Activated T-cell treated with anti-CD3 and anti-CD28 coated beads, Interleukin-2, amount 50 U/mL, for 1 hour (primary cell): ENCODE results near the gene GBX1.

Source experiments
- DNase-seq: peaks from one replicate; pipeline ENCODE4 v3.0.0-alpha.2; 2020

Gene GBX1

DNA sequence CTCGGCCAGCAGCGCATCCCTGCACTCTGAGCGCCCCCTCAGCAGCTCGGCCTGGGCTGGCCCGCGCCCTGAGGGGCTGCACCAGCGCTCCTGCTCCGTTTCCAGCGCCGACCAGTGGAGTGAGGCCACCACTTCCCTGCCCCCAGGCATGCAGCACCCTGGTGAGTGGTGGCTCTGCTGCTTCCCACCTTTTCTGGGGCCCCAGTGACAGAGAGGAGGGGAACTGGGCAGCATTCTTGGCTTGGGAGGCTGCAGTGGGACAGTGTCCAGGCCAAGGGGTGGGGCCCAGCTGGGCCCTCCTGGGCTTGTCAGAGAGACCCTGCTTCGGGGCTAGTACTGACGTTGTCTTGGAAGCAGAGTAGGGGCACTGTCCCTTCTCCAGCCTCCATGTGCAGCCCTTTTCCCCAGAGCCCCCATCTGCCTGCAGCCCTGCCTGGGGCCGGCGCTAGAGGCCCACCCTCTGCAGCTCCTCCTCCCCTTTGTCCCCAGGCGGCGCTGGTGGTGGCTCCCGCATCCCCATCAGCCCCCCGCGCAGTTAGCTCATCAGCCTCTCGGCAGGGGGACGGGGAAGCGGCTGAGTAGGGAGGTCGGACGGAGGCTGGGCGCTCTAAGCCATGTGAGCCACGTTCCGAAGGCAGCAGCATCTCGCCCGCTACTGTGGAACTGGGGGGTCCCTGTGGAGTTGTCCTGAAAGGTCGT, 29.2 kb downstream of the GBX1 start:
- DNase-seq: peak; percentile 13

DNA sequence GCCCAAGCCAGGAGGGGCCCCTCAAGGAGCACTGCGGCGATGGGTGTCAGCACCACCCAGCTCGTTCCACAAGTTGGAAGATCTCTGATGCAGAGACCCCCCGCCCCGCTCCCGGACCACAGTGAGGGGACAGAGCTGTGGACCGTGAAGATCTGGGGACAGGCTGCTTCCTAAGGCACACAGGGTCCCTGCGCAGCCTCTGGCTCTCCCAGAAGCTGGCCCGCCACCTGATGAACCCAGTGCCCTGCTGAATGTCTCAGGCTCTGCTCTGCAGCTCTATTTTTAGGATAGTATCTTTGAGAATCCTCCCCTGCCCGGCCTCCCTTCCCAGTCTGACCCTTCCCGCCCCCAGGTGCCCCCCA, 29.7 kb downstream of the GBX1 start:
- DNase-seq: peak; percentile 8

DNA sequence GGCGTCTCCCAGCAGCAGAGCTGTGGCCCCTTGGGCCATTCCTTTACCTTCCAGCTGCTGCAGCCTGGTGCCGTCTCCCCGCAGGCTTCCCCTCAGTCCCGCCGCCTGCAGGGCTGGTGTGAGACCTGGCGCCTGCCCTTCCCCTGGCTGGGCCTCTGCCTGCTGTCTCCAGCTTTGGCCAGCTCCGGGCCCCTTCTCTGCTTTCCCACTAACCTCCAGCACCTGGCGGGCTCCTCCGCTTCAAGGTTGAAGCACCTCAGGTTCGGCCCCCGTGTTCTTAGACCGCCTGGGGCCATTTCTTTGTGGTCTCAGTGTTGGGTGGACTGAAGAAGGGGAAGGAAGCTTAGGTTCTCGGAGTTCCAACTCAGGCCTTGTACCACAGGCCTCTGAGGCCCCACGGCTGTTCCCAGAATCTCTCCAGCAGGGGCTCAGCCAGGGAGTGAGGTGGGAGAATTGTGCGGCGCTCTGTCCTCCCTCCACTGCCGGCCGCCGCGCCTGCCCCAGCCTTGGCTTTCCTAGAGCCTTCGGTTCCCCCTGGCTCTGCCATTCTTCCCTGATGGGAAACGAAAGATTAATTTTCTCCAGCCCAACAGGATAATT, 30.3 kb downstream of the GBX1 start:
- peak; percentile 11 for DNase-seq

DNA sequence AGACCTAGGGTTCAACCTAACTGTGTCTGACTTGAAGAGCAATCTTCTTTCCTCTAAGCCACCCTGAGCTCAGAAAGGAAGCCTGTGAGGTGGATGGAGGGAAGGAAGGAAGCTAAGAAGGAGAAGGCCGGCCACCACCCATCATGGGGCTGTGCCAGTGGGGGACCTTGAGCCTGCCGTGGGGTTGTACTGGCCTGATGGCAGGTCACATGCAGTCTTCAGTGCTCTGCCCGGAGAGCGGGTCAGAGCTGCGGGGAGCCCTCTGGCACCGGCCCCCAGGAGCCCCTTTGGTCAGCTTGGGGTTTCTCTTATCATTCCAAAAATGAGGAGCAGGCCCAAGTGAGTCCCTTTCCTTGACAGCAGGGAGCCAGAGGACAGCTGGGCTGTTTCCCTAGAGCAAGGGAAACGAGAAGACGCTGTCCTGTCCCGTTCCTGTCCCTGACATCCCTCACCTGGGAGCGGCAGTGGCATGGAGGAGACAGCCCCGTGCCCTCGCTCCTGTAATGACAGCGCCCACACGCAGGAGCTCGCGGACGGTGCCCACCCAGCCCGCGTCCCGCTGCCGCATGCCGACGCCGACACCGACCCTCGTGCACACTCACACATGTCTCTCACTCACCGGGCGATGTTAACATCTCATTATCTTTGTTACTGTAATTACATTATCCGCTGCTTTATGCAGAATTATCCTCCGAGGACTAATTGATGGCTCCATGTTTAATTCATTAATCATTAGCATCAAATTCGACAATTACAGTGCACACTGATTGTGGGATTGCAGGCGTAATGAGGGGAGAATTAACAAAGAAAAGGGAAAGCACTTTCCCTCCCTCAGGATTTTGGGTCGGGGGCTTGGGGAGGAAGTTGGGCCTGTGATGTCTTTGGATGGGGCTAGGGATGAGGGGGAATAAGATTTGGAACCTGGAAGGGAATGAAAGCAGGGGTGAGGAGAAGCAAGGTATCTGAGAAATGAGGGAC, 31.3 kb downstream of the GBX1 start:
- no peak for DNase-seq

DNA sequence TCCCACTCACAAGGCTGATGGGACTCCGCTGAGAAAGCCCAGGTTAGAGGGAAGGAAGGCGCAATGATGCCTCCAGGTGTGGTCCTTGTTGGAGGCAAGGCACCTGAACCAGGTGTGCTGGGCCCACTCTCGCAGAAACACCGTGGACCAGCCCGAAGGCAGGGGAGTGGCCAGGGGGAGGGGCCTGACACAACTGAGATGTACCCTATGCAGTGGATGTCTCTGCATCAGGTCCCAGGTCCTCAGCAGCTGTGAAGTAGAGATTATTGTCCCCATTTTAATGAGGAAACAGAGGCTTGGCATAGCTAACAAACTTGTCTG, 32.0 kb downstream of the GBX1 start:
- no peak for DNase-seq

DNA sequence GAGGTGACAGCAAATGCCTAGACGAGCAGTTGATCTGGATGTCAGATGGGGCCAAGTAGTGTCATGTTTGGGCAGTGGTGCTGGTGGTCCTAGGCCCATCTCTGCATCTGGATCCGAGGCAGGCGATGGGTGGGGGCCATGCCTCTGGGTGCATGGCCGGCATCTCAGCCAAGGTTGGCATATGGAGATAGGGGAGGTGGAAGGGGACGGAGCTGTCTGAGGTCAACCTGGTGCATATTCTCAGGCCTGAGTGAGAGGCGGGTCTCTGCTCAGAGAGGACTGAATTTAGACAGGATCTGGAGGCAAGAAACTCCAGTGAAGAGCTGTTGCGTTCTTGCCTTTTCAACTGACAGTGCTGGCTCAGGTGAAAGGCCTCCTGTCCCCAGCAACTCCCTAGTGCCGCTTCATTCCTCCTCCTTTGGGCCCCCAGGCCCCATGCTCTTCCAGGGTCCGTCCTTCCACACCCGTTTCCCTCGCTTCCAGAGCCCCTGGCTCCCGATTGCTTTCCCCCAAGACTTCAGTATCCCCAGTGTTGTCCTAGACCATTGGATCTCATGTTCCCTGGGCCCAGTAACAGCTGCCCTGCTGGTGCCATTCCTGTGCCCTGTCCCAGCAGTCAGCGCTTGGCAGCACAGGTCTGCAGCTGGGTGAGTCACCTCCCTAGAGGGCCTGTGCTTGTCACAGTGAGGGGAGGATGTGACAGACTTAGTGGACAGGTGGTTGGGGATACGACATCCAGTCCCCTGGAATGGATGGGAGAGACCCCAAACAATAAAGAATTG, 32.6 kb downstream of the GBX1 start:
- no peak for DNase-seq

DNA sequence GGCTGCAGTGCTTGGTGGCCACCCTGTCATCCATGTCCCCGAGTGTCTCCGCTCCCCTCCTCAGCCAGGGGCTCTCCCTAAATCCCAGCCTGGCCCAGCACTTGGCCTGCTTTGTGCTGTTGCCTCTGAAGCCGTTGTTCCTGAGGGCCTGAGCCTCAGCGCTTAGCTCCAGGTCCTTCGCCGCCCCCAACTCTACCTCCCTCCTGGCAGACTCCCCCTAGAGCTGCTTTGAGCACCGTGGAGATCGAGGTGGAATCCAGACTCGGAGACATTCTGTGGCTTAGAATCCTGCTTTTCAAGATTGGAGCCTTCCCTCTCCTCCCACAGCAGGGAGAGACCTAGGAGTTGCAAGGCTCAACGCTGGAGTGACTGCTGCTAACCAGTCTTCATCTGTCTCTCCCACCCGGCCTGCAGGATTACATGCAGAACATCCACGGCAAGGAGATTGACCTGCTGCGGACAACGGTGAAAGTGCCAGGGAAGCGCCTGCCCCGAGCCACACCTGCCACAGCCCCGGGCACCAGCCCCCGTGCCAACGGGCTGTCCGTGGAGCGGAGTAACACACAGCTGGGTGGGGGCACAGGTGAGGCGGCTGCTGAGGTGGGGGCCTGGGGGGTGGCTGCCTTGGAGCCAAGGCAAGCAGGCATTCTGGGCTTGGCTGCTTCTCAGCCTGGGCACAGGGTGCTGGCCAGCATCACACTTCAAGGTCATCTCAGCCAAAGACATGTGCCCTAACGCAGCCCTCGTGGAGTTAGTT, 33.3 kb downstream of the GBX1 start:
- DNase-seq: no peak

DNA sequence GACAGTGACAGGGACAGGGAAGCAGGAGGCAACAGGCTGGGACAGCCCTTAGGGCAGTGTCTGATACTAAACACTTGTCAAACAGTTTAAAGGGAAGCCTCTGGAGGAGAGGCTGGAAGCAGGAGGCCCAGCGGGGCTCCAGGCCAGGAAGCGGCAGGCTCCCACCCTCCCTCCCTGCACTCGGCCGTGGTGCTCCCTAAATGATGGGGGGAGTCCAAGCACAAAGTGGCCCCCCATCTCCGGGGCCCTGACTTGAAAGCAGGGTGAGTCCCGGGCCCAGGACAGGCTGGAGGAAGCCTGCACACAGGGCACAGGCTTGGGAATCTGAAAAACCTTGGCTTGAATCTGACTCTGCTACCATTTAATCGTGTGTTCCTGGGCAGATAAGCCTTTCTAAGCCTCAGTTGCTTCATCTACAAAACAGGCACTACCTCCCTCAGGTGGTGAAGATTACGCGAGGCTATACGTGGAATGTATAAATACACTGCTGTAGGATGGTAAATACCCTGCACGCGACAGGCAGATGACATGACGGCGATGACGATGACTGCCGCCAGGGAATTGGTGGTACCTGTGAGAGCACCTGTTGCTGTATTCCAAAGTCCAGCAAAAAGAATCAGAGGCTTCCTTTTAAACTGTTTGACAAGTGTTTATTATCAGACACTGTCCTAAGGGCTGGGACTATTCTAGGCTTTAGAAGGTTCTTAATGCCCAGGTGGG, 34.1 kb downstream of the GBX1 start:
- no peak for DNase-seq

DNA sequence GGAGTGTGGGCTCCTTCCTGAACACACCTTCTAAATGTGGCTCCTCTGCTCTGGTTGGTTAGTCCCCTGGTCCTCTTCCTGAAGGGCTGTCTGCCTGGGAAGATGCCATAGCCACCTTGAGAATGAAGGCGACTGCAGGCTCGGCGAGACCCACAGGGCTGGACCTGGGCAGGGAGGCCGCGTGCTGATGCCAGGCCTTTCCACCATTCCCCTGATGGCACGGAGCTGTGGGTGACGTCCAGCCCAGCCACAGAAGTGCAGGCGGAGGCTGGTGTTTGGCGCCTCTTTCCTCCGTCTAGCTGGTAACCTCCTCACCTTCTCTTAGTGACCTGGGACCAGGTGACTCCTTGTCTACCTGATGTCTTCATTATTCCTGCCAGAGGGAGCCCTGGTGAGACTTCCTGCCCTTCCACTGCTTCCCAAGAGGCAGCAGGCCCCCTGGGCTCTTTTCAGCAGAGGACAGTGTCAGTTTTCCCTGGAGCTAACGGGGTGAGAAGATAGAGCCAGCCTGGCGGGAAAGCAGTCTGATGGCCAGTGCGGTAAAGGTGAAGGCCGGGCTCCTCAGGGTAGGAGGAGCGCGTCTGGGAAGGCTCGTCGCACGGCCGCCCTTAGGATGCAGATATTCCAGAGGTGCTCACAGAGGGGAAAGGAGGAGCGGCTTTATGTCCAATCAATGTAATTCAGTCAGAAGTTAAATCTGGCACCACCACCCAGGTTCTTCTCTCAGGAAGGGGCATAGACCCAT, 34.9 kb downstream of the GBX1 start:
- no peak for DNase-seq

DNA sequence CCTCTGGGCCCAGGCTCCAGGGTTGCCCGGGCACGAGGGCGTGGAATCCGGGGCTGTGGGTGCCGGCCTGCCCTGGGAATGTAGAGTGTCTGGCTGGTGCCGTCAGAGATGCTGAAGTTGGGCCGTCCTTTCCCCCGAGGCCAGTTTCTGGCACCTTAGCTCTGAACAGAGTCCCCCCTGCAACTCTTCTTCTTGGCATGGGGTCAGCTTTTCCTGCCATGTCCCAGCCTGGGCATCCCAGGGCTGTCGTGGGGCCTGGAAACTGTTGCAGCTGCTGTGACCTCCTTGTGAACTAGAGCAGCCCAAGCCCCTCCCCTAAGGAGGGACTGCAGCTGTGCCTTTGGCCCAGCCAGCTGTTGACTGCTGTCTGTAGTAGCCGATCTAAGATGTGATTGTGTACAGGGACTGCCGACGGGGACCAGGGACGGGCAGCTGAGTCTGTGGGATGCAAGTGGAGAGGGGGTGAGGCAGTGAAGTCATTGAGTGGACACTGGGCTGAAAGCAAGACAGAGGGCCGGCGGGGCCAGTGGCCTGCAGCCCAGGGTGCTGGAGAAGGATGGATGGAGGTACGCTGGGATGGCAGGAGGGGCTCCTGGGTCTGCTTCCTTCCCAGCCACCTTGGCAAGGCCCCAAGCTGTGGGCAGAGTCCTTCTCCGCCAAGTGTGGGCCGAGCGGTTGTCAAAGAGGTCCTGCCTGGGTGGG, 35.8 kb downstream of the GBX1 start:
- DNase-seq: no peak

DNA sequence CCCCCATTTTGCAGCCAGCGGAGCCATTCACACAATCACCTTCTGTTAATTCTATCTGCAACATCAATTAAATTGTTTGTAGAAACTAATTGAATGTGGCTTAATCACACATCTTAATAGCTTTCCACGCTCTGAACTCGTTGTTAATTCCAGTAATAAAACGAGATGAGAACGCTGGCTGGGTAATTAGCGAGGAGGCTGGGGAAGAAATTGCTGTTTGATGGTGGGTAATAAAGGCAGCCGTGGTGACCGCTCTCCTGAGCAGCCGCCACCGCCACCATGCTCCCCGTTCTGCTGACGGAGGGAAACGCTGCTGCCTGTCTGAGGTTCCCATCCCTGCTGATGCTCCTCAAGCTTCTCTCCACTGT, 36.3 kb downstream of the GBX1 start:
- no peak for DNase-seq

DNA sequence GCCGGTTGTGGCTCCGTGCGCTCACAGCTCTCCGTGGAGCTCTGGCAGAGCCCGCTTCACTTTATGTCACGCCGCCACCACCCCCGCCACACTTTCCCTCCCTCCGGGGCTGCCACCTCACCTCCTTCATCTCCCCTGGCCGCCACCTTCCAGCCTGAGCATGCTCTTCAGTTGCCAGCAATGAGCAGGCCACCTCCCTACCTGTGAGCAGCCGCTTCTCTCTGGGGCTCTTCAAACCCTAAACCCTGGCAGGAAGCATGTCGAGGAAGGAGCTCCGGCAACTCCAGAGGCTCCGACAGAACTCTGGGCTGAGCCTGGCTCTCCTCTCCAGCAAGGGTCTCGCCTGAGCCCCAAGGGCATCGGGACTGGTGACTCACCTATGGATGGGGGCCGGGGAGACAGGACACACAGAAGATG, 36.7 kb downstream of the GBX1 start:
- no peak for DNase-seq

DNA sequence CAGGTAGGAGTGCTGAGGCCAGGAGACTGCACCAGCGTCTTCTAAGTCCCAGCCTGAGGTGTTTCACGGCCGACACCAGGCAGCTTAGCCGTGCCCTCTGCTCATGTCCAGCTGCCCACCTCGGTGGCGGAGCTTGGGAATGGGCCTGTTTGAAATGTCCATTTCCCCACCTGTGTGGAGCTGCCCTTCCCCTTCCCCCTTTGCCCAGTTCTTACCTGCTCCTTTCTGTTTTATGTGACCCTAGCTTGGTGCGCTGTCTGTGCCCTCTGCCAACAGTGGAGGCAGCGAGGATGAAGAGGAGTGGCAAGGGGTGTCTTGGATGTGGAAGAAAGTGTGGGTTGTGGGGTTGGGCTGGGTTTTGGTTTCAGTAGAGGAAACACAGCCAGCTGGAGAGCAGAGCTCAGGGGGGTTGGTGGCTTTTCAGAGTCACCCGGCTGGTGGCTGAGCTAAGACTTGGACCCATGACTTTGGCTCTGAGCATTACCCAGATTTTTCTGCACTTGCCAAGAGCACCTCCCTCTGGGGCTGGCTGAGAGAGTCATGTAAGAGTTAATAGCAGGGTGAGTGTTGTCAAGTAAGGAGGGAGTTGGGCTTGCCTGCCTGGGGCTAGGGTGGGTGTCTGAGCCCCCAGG, 37.4 kb downstream of the GBX1 start:
- no peak for DNase-seq

DNA sequence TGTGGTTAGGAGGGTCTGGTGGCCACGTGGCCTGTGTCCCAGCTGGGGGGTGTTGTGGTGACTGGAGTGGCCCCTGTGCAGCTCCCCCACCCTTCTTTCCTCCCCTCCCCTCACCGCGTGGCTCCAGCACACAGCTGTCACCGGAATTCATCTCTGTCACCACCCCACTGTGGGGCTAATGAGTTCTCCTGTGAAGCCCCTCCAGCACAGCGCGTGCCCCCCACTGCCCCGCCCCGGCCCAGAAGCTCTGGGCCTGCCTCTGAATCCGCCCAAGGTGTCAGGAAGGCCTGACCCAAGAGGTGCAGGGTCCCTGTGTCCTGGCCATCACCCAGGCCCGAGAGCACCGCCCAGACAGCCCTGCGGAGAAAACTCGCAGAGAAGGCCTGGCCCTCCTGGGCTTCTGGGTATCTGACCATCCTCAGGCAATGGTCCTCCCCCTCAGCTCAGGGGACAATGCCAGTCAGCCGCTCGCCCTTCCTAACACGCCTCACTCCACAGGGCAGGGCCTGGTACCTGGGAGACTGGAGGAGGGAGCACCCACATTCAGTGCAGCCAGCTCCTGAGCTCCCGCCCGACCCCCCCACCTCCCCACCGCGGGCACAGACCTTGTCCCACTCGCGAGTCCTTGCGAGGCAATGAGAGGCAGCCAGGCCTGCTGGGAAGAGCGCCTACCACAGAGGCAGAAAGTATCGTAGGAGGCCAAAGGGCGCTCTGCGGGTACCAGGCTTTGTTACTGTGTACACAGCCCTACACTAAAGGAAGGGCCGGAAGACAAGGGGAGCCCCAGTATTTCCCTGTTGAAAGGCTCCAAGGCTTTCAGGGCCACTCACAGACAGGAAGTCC, 38.2 kb downstream of the GBX1 start:
- no peak for DNase-seq

DNA sequence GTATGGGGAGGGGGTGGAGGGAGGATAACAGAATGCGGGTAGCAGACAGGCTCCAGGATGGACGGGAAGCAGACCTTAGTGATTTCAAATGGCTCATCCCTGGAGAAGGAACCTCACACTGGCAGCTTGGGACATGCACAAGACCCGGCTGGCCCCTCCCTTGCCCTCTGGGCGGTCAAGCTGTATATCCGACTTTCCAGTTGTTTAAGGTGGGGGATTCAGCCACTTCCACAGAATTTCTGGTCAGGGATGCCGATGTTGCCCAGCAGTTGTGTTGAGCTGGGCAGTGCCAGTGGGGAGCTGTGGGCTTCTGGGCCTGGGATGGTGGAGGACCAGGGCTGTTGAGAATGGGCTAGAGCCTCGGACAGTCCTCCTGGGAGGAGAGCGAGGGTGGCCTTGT, 38.8 kb downstream of the GBX1 start:
- DNase-seq: no peak

DNA sequence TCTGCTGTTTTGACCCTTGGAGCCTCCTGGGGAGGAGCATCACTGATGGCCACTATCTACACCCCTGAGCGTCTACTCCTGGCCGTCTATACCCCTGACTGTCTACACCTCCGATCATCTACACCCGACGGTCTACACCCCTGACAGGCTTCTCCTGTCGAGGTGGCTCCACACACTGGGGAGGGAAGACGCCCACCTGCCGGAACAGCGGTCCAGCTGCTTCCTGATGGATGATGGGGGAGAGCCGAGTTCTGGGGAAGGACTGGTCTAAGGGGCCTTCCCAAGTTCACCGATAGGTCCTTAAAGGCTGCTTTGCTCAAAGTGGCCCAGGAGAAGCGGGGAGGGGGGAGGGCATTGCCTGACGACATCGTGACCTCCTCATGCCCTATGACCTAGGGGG, 39.4 kb downstream of the GBX1 start:
- DNase-seq: no peak

DNA sequence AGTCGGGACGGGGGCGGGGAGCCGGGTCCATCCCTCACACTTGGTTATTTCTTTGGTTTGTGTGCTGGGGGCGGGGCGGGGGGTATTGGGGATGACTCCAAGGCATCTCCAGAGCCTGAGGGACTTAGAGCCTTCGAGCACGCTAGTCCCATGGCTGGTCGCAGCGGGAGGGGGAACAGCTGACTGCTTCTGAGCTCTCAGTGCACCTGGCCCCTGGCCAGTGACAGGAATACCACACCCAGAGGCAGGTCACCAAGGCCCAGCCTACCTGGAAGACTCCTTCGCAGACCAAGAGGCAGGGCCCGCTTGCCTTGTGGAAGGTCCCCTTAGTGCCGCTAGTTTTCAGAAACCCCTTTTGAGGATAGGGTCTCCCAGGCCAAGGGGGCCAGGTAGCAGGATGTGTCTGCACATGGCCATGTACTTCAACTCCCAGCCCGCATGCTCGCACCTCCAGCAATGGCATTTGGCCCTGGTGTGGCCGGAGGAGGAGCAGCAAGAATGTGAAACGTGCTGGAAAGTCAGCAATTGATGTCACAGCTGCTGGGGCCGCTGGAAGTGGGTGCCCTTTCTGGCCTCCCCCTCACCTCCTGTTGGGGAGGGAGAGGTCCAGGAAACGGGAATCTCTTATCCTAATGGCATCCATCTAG, 40.9 kb downstream of the GBX1 start:
- DNase-seq: no peak

DNA sequence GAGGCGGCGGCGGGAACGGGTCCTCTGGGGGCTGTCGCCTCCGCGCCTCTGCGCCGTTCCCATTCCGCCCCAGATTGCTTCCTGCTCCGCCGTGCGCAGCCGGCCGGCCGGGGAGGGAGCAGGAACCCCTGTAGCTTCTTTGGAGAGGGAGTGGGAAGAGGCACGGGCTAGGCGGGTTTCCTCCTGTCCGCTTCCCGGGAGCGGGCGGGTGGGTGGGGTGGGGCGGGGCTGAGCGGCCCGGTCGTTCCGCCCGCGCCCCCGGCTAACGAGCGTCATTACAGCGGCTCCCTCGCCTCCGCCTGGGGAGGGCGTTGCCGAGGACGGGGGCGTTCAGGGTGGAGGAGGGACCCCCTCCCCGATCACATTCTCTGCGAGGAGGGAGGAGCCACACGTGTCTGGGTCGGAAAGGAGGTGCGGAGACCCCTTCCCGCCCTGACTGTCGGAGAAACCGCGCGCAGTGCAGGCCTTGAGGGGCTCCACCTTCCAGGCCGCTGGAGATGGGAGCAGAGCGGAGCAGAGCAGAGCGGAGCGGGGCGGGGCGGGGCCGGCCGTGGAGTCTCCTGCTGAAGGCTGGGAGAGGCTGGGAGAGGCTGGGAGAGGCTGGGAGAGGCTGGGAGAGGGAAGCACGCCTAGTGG, 41.5 kb downstream of the GBX1 start:
- no peak for DNase-seq
